HG03460 (cell line): ENCODE data around the gene HPDL.
"Not testable (repeated sequence)": the region's sequence is repeated elsewhere in the genome, so short reads cannot be mapped to it uniquely, and the experiment has no call there.

Experiments
- ATAC-seq: cut with Tn5 transposase; IDR thresholded peaks from one replicate; pipeline ENCODE4 v1.9.1; 2021; ENCODE audit not compliant: unreplicated experiment

Gene HPDL

GRCh38 chr1:45326627-45327623 is at the start of gene HPDL:
Gene HPDL, plus strand, starts transcription at chr1:45326895. Its CDS starts 254 bp downstream, at chr1:45327149.
- no peak for ATAC-seq

GRCh38 chr1:45282351-45282750 is 44.3 kb upstream of the HPDL start:
- no peak for ATAC-seq

DNA sequence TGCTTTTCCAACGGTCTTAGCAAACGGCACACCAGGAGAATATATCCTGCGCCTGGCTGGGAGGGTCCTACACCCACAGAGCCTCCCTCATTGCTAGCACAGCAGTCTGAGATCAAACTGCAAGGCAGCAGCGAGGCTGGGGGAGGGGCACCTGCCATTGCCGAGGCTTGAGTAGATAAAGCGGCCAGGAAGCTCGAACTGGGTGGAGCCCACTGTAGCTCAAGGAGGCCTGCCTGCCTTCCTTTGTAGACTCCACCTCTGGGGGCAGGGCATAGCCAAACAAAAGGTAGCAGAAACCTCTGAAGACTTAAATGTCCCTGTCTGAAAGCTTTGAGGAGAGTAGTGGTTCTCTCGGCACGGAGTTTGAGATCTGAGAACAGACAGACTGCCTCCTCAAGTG is 41.8 kb upstream of the HPDL start:
- ATAC-seq: not testable (repeated sequence)

GRCh38 chr1:45286521-45286920 is 40.2 kb upstream of the HPDL start:
- not testable (repeated sequence) for ATAC-seq

DNA sequence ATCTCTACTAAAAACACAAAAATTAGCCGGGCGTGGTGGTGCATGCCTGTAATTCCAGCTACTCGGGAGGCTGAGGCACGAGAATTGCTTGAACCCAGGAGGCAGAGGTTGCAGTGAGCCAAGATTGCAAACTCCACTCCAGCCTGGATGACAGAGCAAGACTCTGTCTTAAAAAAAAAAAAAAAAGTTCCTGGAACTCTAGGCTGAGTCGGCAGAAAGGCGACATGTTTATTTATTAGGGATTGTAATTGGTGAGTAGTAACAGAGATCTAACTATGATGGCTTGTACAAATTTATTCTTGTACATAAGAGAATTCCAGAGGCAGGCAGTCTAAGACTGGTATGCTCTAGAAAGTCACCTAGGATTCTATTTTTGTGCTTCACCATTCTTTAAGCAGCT is 35.7 kb upstream of the HPDL start:
- not testable (repeated sequence) for ATAC-seq

DNA sequence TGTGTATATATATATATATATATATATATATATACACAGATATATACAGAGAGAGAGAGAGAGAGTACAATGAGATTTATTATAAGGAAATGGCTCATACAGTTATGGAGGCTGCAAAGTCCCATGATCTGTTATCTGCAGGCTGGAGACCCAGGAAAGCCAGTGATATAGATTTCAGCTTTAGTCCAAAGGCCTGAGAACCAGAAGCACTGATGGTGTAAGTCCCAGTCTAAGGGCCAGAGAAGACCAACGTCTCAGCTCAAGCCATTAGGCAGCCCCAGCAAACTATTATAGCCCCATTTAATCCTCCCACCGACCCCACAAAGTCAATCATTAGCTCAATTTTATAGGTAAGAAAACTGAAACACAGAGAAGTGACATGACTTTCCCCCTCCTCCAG is 35.0 kb upstream of the HPDL start:
- no peak for ATAC-seq

DNA sequence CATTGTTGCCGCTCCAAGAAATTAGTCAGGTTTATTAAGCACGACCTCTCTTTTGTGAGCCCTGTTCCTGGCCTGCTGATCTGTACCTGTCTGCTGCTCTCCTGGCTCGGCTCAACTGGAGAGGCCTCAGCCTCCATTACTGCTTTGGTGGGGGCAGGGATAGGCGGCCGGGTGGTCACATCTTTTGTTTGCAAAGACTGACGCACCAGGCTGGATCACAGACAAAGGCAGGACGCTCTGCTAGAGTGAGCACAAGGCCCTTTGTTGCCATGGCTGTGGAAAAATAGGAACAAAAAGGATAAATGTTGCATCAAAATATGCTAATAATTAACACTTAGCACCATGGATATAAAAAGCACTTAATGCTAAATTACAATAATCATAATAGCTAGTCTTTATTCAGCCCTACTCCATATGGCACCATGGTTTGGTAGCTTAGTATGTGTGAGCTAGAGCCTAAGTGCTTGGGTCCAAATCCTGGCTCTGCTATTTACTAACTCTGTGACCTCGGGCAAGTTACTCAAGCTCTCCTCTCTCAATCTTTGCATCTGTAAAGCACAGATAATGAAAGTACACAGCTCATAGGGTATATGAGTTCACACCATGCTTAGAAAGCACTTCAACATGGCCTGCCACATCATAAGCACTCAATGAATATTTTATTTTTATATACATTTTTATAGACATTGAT is 28.9 kb upstream of the HPDL start:
- no peak for ATAC-seq

DNA sequence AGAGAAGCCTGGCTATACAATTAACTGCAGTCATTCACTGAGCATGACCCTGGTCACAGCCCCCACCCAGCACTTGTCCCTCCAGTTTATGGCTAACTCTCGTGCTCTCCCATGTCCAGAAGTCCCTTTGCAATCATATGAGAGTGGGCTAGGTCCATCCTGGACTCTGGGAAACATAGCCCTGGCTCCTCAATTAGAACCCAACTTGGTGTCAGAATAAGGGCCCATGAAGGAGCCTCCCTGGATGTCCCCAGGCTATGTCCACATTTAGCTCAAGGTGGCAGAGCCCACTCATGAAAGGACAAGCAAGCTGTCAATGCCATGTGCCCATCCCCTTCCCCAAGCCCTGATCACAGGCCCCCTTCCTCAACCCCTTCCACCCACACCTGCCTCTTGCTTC is 27.4 kb upstream of the HPDL start:
- ATAC-seq: no peak

GRCh38 chr1:45299981-45300668 is 26.6 kb upstream of the HPDL start:
- no peak for ATAC-seq

GRCh38 chr1:45300669-45300997 is 26.1 kb upstream of the HPDL start:
- ATAC-seq: no peak

DNA sequence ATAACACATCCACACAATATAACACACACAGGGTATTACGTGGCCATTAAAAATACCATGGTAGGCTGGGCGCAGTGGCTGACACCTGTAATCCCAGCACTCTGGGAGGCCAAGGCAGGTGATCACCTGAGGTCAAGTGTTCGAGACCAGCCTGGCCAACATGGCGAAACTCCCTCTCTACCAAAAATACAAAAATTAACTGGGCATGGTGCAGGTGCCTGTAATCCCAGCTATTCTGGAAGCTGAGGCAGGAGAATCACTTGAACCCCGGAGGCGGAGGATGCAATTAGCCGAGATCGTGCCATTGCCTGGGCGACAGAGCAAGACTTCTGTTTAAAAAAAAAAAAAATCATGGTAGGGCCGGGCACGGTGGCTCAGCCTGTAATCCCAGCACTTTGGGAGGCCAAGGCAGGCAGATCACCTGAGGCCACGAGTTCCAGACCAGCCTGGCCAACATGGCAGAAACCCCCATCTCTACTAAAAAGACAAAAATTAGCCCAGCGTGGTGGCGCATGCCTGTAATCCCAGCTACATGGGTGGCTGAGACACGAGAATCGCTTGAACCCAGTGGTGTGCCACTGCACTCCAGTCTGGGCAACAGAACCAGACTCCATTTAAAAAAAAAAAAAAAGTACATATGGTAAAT is 24.1 kb upstream of the HPDL start:
- no peak for ATAC-seq

DNA sequence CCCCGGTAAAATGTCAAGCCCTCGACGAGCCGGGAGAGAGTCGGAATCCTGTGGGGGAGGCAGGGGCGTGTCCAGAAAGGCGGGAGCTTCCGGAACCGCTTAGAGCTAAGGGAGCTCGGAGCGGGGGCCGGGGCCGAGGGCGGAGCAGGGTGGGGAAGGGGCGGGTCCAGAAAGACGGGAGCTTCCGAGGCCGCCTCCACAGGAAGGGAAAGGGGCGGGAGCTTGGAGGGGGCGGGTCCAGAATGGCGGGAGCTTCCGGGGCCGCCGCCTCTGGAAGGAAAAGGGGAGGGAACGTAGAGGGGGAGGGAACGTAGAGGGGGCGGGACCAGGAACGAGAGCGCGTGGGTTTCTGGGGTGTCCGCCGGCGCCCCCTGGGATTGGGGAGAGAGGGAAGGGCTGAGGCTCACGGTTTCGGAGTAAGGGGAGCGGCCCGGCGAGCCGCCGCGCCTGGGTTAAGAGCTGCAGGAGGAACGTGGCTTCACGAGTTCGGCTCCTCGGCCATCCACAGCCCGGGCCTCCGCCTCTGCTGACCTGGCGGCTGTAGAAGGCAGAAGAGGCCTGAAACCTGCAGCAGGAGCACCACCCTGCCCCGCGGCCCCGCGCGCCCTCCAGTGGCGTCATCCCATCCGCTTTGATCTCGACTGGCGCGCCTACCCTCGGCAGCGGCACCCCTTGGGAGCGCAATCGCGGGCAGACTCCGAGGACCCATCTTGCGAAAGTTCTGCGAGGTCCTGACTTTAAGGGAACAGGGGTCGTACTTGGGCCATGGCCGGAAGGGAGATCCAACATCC is 23.0 kb upstream of the HPDL start:
- peak; percentile 66 for ATAC-seq

GRCh38 chr1:45304311-45305081 is 22.2 kb upstream of the HPDL start:
- ATAC-seq: peak; percentile 5

DNA sequence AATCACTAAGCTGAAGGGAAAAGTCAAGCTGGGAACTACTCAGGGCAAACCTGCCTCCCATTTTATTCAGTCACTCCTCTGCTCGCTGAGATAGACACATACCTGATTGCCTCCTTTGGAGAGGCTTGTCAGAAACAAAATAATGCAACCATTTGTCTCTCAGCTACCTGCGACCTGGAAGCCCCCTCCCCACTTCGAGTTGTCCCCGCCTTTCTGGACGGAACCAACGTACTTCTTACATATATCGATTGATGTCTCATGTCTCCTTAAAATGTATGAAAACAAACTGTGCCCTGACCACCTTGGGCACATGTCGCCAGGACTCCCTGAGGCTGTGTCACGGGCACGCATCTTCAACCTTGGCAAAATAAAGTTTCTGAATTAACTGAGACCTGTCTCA is 21.5 kb upstream of the HPDL start:
- ATAC-seq: no peak

- ATAC-seq: no peak
These were observed 20.4 kb upstream of the HPDL start for GRCh38 chr1:45306319-45306718.

DNA sequence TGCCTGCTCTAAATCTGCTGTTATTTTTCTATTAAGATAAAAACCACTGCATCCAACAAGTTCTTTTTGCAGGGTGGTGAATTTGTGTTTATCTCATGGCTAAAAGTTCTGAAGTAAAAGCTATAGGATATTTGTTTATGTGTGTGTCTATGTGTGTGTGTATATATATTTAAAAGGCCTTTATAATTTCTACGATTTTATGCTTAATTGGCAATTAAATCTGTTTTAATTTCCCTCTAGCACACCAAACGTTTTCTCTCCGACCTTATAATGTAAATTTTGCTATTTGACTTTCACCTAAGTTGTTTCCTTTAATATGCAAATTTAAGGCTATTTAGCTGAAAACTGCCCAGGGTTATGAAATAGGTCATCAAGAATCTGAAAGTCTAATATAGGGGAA is 19.8 kb upstream of the HPDL start:
- no peak for ATAC-seq

GRCh38 chr1:45314266-45314665 is 12.4 kb upstream of the HPDL start:
- ATAC-seq: no peak

GRCh38 chr1:45317166-45317565 is 9.5 kb upstream of the HPDL start:
- ATAC-seq: no peak

- ATAC-seq: no peak
These were observed 6.9 kb upstream of the HPDL start for GRCh38 chr1:45319761-45320160.

DNA sequence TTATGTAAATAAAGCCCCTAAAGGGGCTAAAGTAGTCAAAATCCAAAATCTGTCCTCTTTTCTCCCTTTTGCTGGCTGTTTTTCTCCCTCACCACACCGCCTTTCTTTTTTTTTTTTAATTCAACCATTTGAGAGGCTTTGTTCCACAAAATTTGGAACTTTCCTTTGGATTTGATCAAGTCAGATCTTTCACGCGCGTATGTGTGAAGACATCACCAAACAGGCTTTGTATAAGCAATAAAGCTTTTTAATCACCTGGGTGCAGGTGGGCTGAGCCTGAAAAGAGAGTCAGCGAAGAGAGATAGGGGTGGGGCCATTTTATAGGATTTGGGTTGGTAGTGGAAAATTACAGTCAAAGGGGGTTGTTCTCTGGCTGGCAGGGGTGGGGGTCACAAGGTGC is 5.3 kb upstream of the HPDL start:
- ATAC-seq: no peak
